ENCODE measurements around the gene SLC22A13. TPM values are rescaled to one million over a fixed set of nuclear protein-coding genes. Genes with fewer than 3 reads are reported as not detected.

Gene SLC22A13
- total RNA-seq, 4 donors from 2014 or later: 0.32 to 0.68 (median 0.60) TPM; not detected in 1

GRCh38 chr3:38268087-38268486, 2.5 kb downstream of the SLC22A13 start:
- no peak for DNase-seq
- intact Hi-C loops (cut with DNase I; ENCODE audit: low total_unique reads): no loop called here
- in situ Hi-C loops (cut with MboI; ENCODE audit: low pct_ligation_motif_present in 1 of 4, low pct_unique_long_range_greater_than_20kb in 1 of 4, low sequenced_read_pairs in 3 of 4): no loop called here
- H3K27ac ChIP-seq: no peak overlapping the region
- no peaks in the 10 kb centered on the region for H3K9me3 ChIP-seq
- no peak for TF ChIP-seq EP300 (IDR thresholded peaks at IDR 0.05; ENCODE audit: low read depth)
- TF ChIP-seq POLR2A (IDR thresholded peaks at IDR 0.05): no peak
- no peak for TF ChIP-seq POLR2AphosphoS5 (IDR thresholded peaks at IDR 0.05)
- no peak for TF ChIP-seq CTCF (IDR thresholded peaks at IDR 0.05)
- H3K4me1 ChIP-seq: no peaks in the 10 kb centered on the region
- H3K4me3 ChIP-seq: no peak overlapping the region
- H3K27me3 ChIP-seq: no peaks in the 10 kb centered on the region
- H3K36me3 ChIP-seq: no peaks in the 10 kb centered on the region
- 71 to 79% methylated on average over 4 to 5 of the region's 5 CpGs for WGBS, 2 donors (ENCODE audit: low coverage in 1 of 2)

- 36 to 42% methylated on average over 1 of the region's 1 CpG for WGBS, 2 donors (ENCODE audit: low coverage in 1 of 2)
These were observed 2.9 kb downstream of the SLC22A13 start for GRCh38 chr3:38268522-38268921.

GRCh38 chr3:38270606-38271005, 5.0 kb downstream of the SLC22A13 start:
- in situ Hi-C loops (cut with MboI; ENCODE audit: low pct_ligation_motif_present in 1 of 4, low pct_unique_long_range_greater_than_20kb in 1 of 4, low sequenced_read_pairs in 3 of 4) (no loop called here), intact Hi-C loops (cut with DNase I; ENCODE audit: low total_unique reads) (no loop called here)
- H3K27me3 ChIP-seq: no peaks in the 10 kb centered on the region
- no peaks in the 10 kb centered on the region for H3K36me3 ChIP-seq
- no peaks in the 10 kb centered on the region for H3K4me1 ChIP-seq
- no peak for TF ChIP-seq POLR2A (IDR thresholded peaks at IDR 0.05)
- no peak for TF ChIP-seq POLR2AphosphoS5 (IDR thresholded peaks at IDR 0.05)
- TF ChIP-seq CTCF (IDR thresholded peaks at IDR 0.05): no peak
- no peak for TF ChIP-seq EP300 (IDR thresholded peaks at IDR 0.05; ENCODE audit: low read depth)
- WGBS, 2 donors (ENCODE audit: low coverage in 1 of 2): 92% methylated on average over 3 of the region's 3 CpGs; no CpG with 5 or more reads in 1 of the 2 donors
- H3K4me3 ChIP-seq: no peak overlapping the region
- no peak for DNase-seq
- H3K27ac ChIP-seq: no peak overlapping the region
- H3K9me3 ChIP-seq: no peaks in the 10 kb centered on the region

More at GRCh38 chr3:38268522-38268921, 2.9 kb downstream of the SLC22A13 start:
- intact Hi-C loops (cut with DNase I; ENCODE audit: low total_unique reads) (no loop called here), in situ Hi-C loops (cut with MboI; ENCODE audit: low pct_ligation_motif_present in 1 of 4, low pct_unique_long_range_greater_than_20kb in 1 of 4, low sequenced_read_pairs in 3 of 4) (no loop called here)
- Histone ChIP-seq H3K27me3 (no peaks in the 10 kb centered on the region), H3K4me1 (no peaks in the 10 kb centered on the region), H3K4me3 (no peak overlapping the region), H3K9me3 (no peaks in the 10 kb centered on the region), H3K36me3 (no peaks in the 10 kb centered on the region), H3K27ac (no peak overlapping the region)
- DNase-seq: no peak
- no peak for TF ChIP-seq POLR2AphosphoS5 (IDR thresholded peaks at IDR 0.05)
- no peak for TF ChIP-seq POLR2A (IDR thresholded peaks at IDR 0.05)
- no peak for TF ChIP-seq EP300 (IDR thresholded peaks at IDR 0.05; ENCODE audit: low read depth)
- no peak for TF ChIP-seq CTCF (IDR thresholded peaks at IDR 0.05)

- Histone ChIP-seq H3K27me3 (no peaks in the 10 kb centered on the region), H3K4me3 (no peak overlapping the region), H3K36me3 (no peaks in the 10 kb centered on the region), H3K4me1 (no peaks in the 10 kb centered on the region), H3K9me3 (no peaks in the 10 kb centered on the region), H3K27ac (no peak overlapping the region)
- TF ChIP-seq POLR2A (IDR thresholded peaks at IDR 0.05) (no peak), POLR2AphosphoS5 (IDR thresholded peaks at IDR 0.05) (no peak), CTCF (IDR thresholded peaks at IDR 0.05) (no peak), EP300 (IDR thresholded peaks at IDR 0.05; ENCODE audit: low read depth) (no peak)
- intact Hi-C loops (cut with DNase I; ENCODE audit: low total_unique reads): no loop called here
- in situ Hi-C loops (cut with MboI; ENCODE audit: low pct_ligation_motif_present in 1 of 4, low pct_unique_long_range_greater_than_20kb in 1 of 4, low sequenced_read_pairs in 3 of 4): no loop called here
- 90 to 96% methylated on average over 5 of the region's 5 CpGs for WGBS, 2 donors (ENCODE audit: low coverage in 1 of 2)
- no peak for DNase-seq
These were observed 5.9 kb downstream of the SLC22A13 start for GRCh38 chr3:38271553-38271952.

Data from transverse colon (tissue), 4 donors.